Measurements from ENCODE around the gene FAM50B.

Gene FAM50B

GRCh38 chr6:3848925-3849605, at the start of gene FAM50B:
Gene FAM50B, plus strand, starts transcription at chr6:3849373. Its CDS starts 439 bp downstream, at chr6:3849812.
- peak within 1 kb of the TSS; percentile 54 for H3K4me3 ChIP-seq (replicated peaks; ENCODE audit: low read depth, low read length)
- peak; percentile 90 for TF ChIP-seq CTCF (IDR thresholded peaks at IDR 0.05; ENCODE audit: low read depth, low read length, missing control alignments)
- no peak for DNase-seq (ENCODE audit: extremely low read depth, low read depth)

- H3K4me3 ChIP-seq (replicated peaks; ENCODE audit: low read depth, low read length), result no peak overlapping the region
- DNase-seq (ENCODE audit: extremely low read depth, low read depth), result no peak
- no peak for TF ChIP-seq CTCF (IDR thresholded peaks at IDR 0.05; ENCODE audit: low read depth, low read length, missing control alignments)
Observed at GRCh38 chr6:3799719-3800118, 49.5 kb upstream of the FAM50B start.

GRCh38 chr6:3800850-3801591, 48.2 kb upstream of the FAM50B start:
- no peak for DNase-seq (ENCODE audit: extremely low read depth, low read depth)
- no peak for TF ChIP-seq CTCF (IDR thresholded peaks at IDR 0.05; ENCODE audit: low read depth, low read length, missing control alignments)
- H3K4me3 ChIP-seq (replicated peaks; ENCODE audit: low read depth, low read length), result no peak overlapping the region

DNA sequence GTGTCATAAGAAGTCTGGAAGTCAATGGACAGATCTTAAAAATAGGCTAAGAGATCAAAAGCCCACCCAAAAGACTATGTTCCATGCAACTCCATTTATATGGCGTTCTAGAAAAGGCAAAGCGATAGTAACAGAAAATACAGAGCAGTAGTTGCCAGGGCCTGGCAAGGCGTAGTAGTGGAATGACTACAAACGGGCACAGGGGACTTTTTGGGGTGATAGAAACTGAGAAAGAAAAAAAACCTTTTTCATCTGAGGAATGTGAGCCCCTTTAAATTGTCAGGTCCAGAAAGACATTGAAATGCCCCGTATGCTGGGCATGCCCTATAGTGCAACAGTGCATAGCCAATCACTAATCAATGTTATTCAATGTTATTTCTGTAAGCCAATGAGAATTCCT, 47.2 kb upstream of the FAM50B start:
- no peak overlapping the region for H3K4me3 ChIP-seq (replicated peaks; ENCODE audit: low read depth, low read length)
- no peak for DNase-seq (ENCODE audit: extremely low read depth, low read depth)
- TF ChIP-seq CTCF (IDR thresholded peaks at IDR 0.05; ENCODE audit: low read depth, low read length, missing control alignments), result no peak

DNA sequence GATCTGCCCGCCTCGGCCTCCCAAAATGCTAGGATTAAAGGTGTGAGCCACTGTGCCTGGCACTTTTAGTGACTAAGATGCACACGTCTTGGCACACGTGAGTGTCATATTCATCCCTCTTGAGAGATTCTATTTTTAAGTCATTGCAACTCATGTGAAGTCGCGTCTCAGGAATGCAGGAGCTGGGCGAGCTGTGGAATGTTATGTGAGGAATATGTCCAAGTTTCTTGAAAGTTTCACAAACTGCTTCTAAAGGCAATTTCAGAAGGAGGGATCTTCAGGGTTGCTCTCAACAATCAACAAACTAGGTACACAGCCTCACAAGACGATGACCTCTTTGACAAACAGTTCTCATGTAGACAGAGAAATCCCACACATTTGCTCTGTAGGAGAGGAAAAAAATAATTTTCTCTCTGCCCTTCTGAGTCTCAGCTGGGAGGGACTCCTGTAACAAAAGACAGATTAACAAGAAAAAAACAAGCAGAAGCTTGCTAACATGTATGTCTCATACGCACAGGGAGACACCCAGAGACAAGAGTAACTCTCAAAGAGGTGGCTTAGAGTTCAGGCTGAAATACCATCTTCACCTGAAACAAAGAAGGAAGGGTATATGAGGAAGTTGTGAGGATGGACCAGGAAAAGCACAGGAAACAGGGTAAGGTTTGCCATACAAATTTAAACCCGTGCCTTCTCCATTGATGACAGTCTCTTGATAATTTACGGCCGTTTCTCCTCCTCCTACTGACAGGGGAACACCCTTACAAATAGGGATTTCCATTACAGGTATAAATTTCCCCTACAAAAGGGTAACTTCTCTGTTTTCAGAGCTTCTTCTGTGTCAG, 45.3 kb upstream of the FAM50B start:
- TF ChIP-seq CTCF (IDR thresholded peaks at IDR 0.05; ENCODE audit: low read depth, low read length, missing control alignments), result no peak
- DNase-seq (ENCODE audit: extremely low read depth, low read depth), result no peak
- no peak overlapping the region for H3K4me3 ChIP-seq (replicated peaks; ENCODE audit: low read depth, low read length)

- no peak overlapping the region for H3K4me3 ChIP-seq (replicated peaks; ENCODE audit: low read depth, low read length)
- DNase-seq (ENCODE audit: extremely low read depth, low read depth), result no peak
- TF ChIP-seq CTCF (IDR thresholded peaks at IDR 0.05; ENCODE audit: low read depth, low read length, missing control alignments), result no peak
Observed at GRCh38 chr6:3804964-3805363, 44.2 kb upstream of the FAM50B start.
